ENCODE data around the gene CERT1.
"Not testable (repeated sequence)": the region's sequence is repeated elsewhere in the genome, so short reads cannot be mapped to it uniquely, and the experiment has no call there.

CERT1 gene

GRCh38 chr5:75511435-75512382, at the start of gene CERT1, which contains the start of gene POLK:
Gene CERT1 (minus strand): TSS chr5:75511629. CDS start chr5:75511207, 422 bp downstream.
Gene POLK (plus strand): TSS chr5:75511891.
- peak; percentile 88 for DNase-seq

GRCh38 chr5:75560655-75561054, 49.2 kb upstream of the CERT1 start:
- DNase-seq = not testable (repeated sequence)

- DNase-seq = no peak
Observed at GRCh38 chr5:75558981-75559632, 47.7 kb upstream of the CERT1 start.

- no peak for DNase-seq
Observed at GRCh38 chr5:75558221-75558620, 46.8 kb upstream of the CERT1 start.

GRCh38 chr5:75553358-75553757, 41.9 kb upstream of the CERT1 start:
- DNase-seq = no peak

- DNase-seq = no peak
Observed at GRCh38 chr5:75552764-75553163, 41.3 kb upstream of the CERT1 start.

GRCh38 chr5:75551471-75551870, 40.0 kb upstream of the CERT1 start:
- DNase-seq = no peak

GRCh38 chr5:75550597-75550996, 39.2 kb upstream of the CERT1 start:
- DNase-seq = no peak

- DNase-seq = no peak
Observed at GRCh38 chr5:75547812-75548211, 36.4 kb upstream of the CERT1 start.

- DNase-seq = no peak
Observed at GRCh38 chr5:75546830-75547229, 35.4 kb upstream of the CERT1 start.

GRCh38 chr5:75545131-75545530, 33.7 kb upstream of the CERT1 start:
- DNase-seq = no peak

GRCh38 chr5:75538211-75538610, 26.8 kb upstream of the CERT1 start:
- DNase-seq = no peak

GRCh38 chr5:75536694-75537360, 25.4 kb upstream of the CERT1 start:
- no peak for DNase-seq

GRCh38 chr5:75536147-75536546, 24.7 kb upstream of the CERT1 start:
- no peak for DNase-seq

- DNase-seq = no peak
Observed at GRCh38 chr5:75534734-75535133, 23.3 kb upstream of the CERT1 start.

GRCh38 chr5:75533716-75534115, 22.3 kb upstream of the CERT1 start:
- DNase-seq = not testable (repeated sequence)

- no peak for DNase-seq
Observed at GRCh38 chr5:75532190-75532589, 20.8 kb upstream of the CERT1 start.

- DNase-seq = no peak
Observed at GRCh38 chr5:75529185-75529584, 17.8 kb upstream of the CERT1 start.

- no peak for DNase-seq
Observed at GRCh38 chr5:75526070-75526469, 14.6 kb upstream of the CERT1 start.

GRCh38 chr5:75525344-75525743, 13.9 kb upstream of the CERT1 start:
- DNase-seq = no peak

GRCh38 chr5:75524591-75524990, 13.2 kb upstream of the CERT1 start:
- no peak for DNase-seq

- DNase-seq = no peak
Observed at GRCh38 chr5:75524071-75524470, 12.6 kb upstream of the CERT1 start.

GRCh38 chr5:75523275-75523674, 11.8 kb upstream of the CERT1 start:
- DNase-seq = no peak

- DNase-seq = no peak
Observed at GRCh38 chr5:75522542-75522941, 11.1 kb upstream of the CERT1 start.

Data from activated T-cell treated with anti-CD3 and anti-CD28 coated beads for 4 hours (primary cell).